Activated CD8-positive, alpha-beta T cell treated with anti-CD3 and anti-CD28 coated beads for 36 hours (primary cell): ENCODE results near the gene CLDN6. TPM values are rescaled to one million over a fixed set of nuclear protein-coding genes. Genes with fewer than 3 reads are reported as not detected.
"Not testable (repeated sequence)": the region's sequence is repeated elsewhere in the genome, so short reads cannot be mapped to it uniquely, and the experiment has no call there.

ENCODE experiments used
- ATAC-seq: fragments of 200-7000 bp; cut with Tn5 transposase; one replicate; pipeline ENCODE4 v1.10.0; 2021; ENCODE audit warnings: mild to moderate bottlenecking, moderate library complexity
- CTCF ChIA-PET: fragments of 350-600 bp; sonication (Branson Sonifier 250); formaldehyde crosslinking; loops from one replicate; lab custom pipeline; 2021; ENCODE audit warnings: antibody characterized with exemption; lab: Charles Lee
- POLR2A ChIA-PET: fragments of 350-600 bp; sonication (Branson Sonifier 250); formaldehyde crosslinking; loops from one replicate; lab custom pipeline; 2021; ENCODE audit warnings: antibody characterized with exemption; lab: Charles Lee
- DNase-seq: peaks from one replicate; pipeline ENCODE4 v3.0.0-alpha.2; 2020
- H3K27ac Mint-ChIP-seq: one replicate; pipeline ENCODE4 v1.8.0; 2021; ENCODE audit warnings: mild to moderate bottlenecking, mixed read lengths
- H3K27me3 Mint-ChIP-seq: one replicate; pipeline ENCODE4 v1.8.0; 2021; ENCODE audit warnings: mixed read lengths
- H3K36me3 Mint-ChIP-seq: one replicate; pipeline ENCODE4 v1.8.0; 2021; ENCODE audit warnings: low read depth, mixed read lengths
- H3K4me1 Mint-ChIP-seq: one replicate; pipeline ENCODE4 v1.8.0; 2021; ENCODE audit warnings: low read depth, mixed read lengths
- H3K4me3 Mint-ChIP-seq: one replicate; pipeline ENCODE4 v1.8.0; 2021; ENCODE audit warnings: mild to moderate bottlenecking, moderate library complexity, mixed read lengths
- H3K9me3 Mint-ChIP-seq: one replicate; pipeline ENCODE4 v1.8.0; 2021; ENCODE audit warnings: mixed read lengths
- CTCF ChIP-seq: fragments of 200-600 bp; IDR thresholded peaks from one replicate; pipeline ENCODE4 v1.8.0; 2022; ENCODE audit warnings: antibody characterized with exemption, mild to moderate bottlenecking
- intact Hi-C: fragments of 100-400 bp; cut with micrococcal nuclease; formaldehyde crosslinking; loops from one replicate; pipeline ENCODE4 v1.10.0; 2022
- total RNA-seq, 2 experiments: library from RNA; stranded (reverse); gene quantifications; one replicate each; pipeline ENCODE4 v1.2.3, GENCODE V29; 2021

Gene CLDN6
- total RNA-seq, 2 experiments from 2014 or later: not detected

GRCh38 chr16:3056336-3057180 lies 38.6 kb upstream of the CLDN6 start:
- intact Hi-C loops: no loop called here

GRCh38 chr16:3055734-3056115 lies 37.7 kb upstream of the CLDN6 start:
- intact Hi-C loops, ATAC-seq, DNase-seq, H3K4me3 Mint-ChIP-seq, H3K9me3 Mint-ChIP-seq, H3K27me3 Mint-ChIP-seq: not testable (repeated sequence)
- Mint-ChIP-seq H3K27ac (peak overlapping the region; percentile 82), H3K36me3 (peaks cover 27% of the 10 kb centered on the region), H3K4me1 (peaks cover 54% of the 10 kb centered on the region)
- CTCF ChIA-PET: interaction anchor here (1.2 to 14.0 kb wide), 3 partner anchors 26 to 73 kb away, joined by 4 to 288 read pairs (median 64); no protein-coding TSS in a partner anchor
- POLR2A ChIA-PET: interaction anchor here (0.8 to 1.5 kb wide), 3 partner anchors 8 to 73 kb away, joined by 3 to 7 read pairs (median 3); no protein-coding TSS in a partner anchor

More at GRCh38 chr16:3056336-3057180, 38.6 kb upstream of the CLDN6 start:
- Mint-ChIP-seq H3K27me3 (no peaks in the 10 kb centered on the region), H3K9me3 (no peaks in the 10 kb centered on the region), H3K27ac (peak overlapping the region; percentile 63), H3K4me1 (peaks cover 51% of the 10 kb centered on the region), H3K4me3 (peak overlapping the region; percentile 61), H3K36me3 (peaks cover 27% of the 10 kb centered on the region)
- CTCF ChIA-PET: interaction anchor here (1.2 to 14.0 kb wide), 4 partner anchors 27 to 113 kb away, joined by 4 to 288 read pairs (median 39); no protein-coding TSS in a partner anchor
- POLR2A ChIA-PET: interaction anchor here (0.8 to 1.5 kb wide), 3 partner anchors 9 to 36 kb away, joined by 3 to 7 read pairs (median 3); partner anchors contain the start of genes HCFC1R1 and THOC6
- ATAC-seq (no peak), DNase-seq (no peak)
- TF ChIP-seq CTCF: no peak

- Mint-ChIP-seq H3K4me3 (peak overlapping the region; percentile 26), H3K27ac (peak overlapping the region; percentile 82), H3K4me1 (peaks cover 48% of the 10 kb centered on the region), H3K9me3 (no peaks in the 10 kb centered on the region), H3K27me3 (no peaks in the 10 kb centered on the region), H3K36me3 (peaks cover 27% of the 10 kb centered on the region)
- DNase-seq: peak; percentile 53
- CTCF ChIA-PET: interaction anchor here (6.3 to 14.0 kb wide), 2 partner anchors 25 to 73 kb away, joined by 64 to 288 read pairs; no protein-coding TSS in a partner anchor
- ATAC-seq: peak; percentile 11
- POLR2A ChIA-PET: interaction anchor here (0.9 kb wide), 1 partner anchor 74 kb away, joined by 3 read pairs; no protein-coding TSS in a partner anchor
- no peak for TF ChIP-seq CTCF
- intact Hi-C loops: no loop called here
Observed at GRCh38 chr16:3054965-3055733, 37.2 kb upstream of the CLDN6 start.

- POLR2A ChIA-PET, H3K4me3 Mint-ChIP-seq, intact Hi-C loops, H3K27ac Mint-ChIP-seq, H3K27me3 Mint-ChIP-seq, H3K9me3 Mint-ChIP-seq, CTCF ChIA-PET: not testable (repeated sequence)
- ATAC-seq (peak; percentile 31), DNase-seq (peak; percentile 40)
- Mint-ChIP-seq H3K4me1 (peaks cover 45% of the 10 kb centered on the region), H3K36me3 (peaks cover 25% of the 10 kb centered on the region)
Observed at GRCh38 chr16:3053330-3053710, 35.3 kb upstream of the CLDN6 start.

- intact Hi-C loops, H3K27me3 Mint-ChIP-seq, H3K9me3 Mint-ChIP-seq, H3K4me3 Mint-ChIP-seq, H3K27ac Mint-ChIP-seq, POLR2A ChIA-PET: not testable (repeated sequence)
- peak; percentile 42 for DNase-seq
- H3K36me3 Mint-ChIP-seq: peaks cover 25% of the 10 kb centered on the region
- peaks cover 47% of the 10 kb centered on the region for H3K4me1 Mint-ChIP-seq
- CTCF ChIA-PET: interaction anchor here (6.0 kb wide), 1 partner anchor 22 kb away, joined by 99 read pairs; no protein-coding TSS in a partner anchor
- ATAC-seq: peak; percentile 38
Observed at GRCh38 chr16:3052571-3053329, 34.8 kb upstream of the CLDN6 start.
